ENCODE data around the gene RAPGEF2. TPM values are rescaled to one million over a fixed set of nuclear protein-coding genes. Genes with fewer than 3 reads are reported as not detected.
"Not testable (repeated sequence)": the region's sequence is repeated elsewhere in the genome, so short reads cannot be mapped to it uniquely, and the experiment has no call there.

The RAPGEF2 gene
- polyA plus RNA-seq, 1 donor from 2014 or later, result 0.44 TPM

GRCh38 chr4:159298502-159298901 is 195.6 kb downstream of the RAPGEF2 start:
- Mint-ChIP-seq H3K4me3 (no peak overlapping the region), H3K4me1 (peaks cover 0 to 4% (median 1%) of the 10 kb centered on the region in 3 donors), H3K27me3 (no peaks in the 10 kb centered on the region), H3K27ac (peak overlapping the region in 1 of 3 donors; percentile 11), H3K36me3 (no peaks in the 10 kb centered on the region), H3K9me3 (no peaks in the 10 kb centered on the region)

- H3K4me1 Mint-ChIP-seq, result peaks cover 0 to 1% (median under 1%) of the 10 kb centered on the region in 3 donors
- H3K36me3 Mint-ChIP-seq, result peaks cover 11% of the 10 kb centered on the region
- H3K4me3 Mint-ChIP-seq, result no peak overlapping the region
- H3K27ac Mint-ChIP-seq, result no peak overlapping the region
- no peaks in the 10 kb centered on the region for H3K27me3 Mint-ChIP-seq
- H3K9me3 Mint-ChIP-seq, result peaks cover 0 to 3% (median 0%) of the 10 kb centered on the region in 3 donors
Measured at GRCh38 chr4:159303435-159303834, 200.6 kb downstream of the RAPGEF2 start.

GRCh38 chr4:159305129-159305528 is 202.2 kb downstream of the RAPGEF2 start:
- Mint-ChIP-seq H3K27ac (no peak overlapping the region), H3K27me3 (no peaks in the 10 kb centered on the region), H3K9me3 (peaks cover 0 to 3% (median 0%) of the 10 kb centered on the region in 3 donors), H3K4me3 (no peak overlapping the region), H3K36me3 (peaks cover 13% of the 10 kb centered on the region), H3K4me1 (peaks cover 0 to 1% (median 0%) of the 10 kb centered on the region in 3 donors)

- H3K9me3 Mint-ChIP-seq, result peaks cover 0 to 3% (median 0%) of the 10 kb centered on the region in 3 donors
- peaks cover 0 to 1% (median 0%) of the 10 kb centered on the region in 3 donors for H3K4me1 Mint-ChIP-seq
- no peak overlapping the region for H3K27ac Mint-ChIP-seq
- no peaks in the 10 kb centered on the region for H3K27me3 Mint-ChIP-seq
- H3K36me3 Mint-ChIP-seq, result peaks cover 13% of the 10 kb centered on the region
- H3K4me3 Mint-ChIP-seq, result no peak overlapping the region
Measured at GRCh38 chr4:159307929-159308328, 205.1 kb downstream of the RAPGEF2 start.

- Mint-ChIP-seq H3K27ac (no peak overlapping the region), H3K9me3 (peaks cover 0 to 3% (median 0%) of the 10 kb centered on the region in 3 donors), H3K4me3 (no peak overlapping the region), H3K4me1 (peaks cover 0 to 1% (median 0%) of the 10 kb centered on the region in 3 donors), H3K27me3 (no peaks in the 10 kb centered on the region), H3K36me3 (peaks cover 13% of the 10 kb centered on the region)
Measured at GRCh38 chr4:159308566-159309340, 205.9 kb downstream of the RAPGEF2 start.

GRCh38 chr4:159312236-159312635 is 209.4 kb downstream of the RAPGEF2 start:
- Mint-ChIP-seq H3K9me3 (peaks cover 0 to 1% (median 0%) of the 10 kb centered on the region in 3 donors), H3K4me1 (no peaks in the 10 kb centered on the region), H3K27ac (no peak overlapping the region), H3K36me3 (peaks cover 21% of the 10 kb centered on the region), H3K27me3 (no peaks in the 10 kb centered on the region), H3K4me3 (no peak overlapping the region)

GRCh38 chr4:159315879-159316278 is 213.0 kb downstream of the RAPGEF2 start:
- H3K36me3 Mint-ChIP-seq, result peaks cover 24% of the 10 kb centered on the region
- H3K9me3 Mint-ChIP-seq, H3K27ac Mint-ChIP-seq, H3K27me3 Mint-ChIP-seq, H3K4me3 Mint-ChIP-seq, H3K4me1 Mint-ChIP-seq: not testable (repeated sequence)

- no peak overlapping the region for H3K4me3 Mint-ChIP-seq
- no peaks in the 10 kb centered on the region for H3K4me1 Mint-ChIP-seq
- no peaks in the 10 kb centered on the region for H3K27me3 Mint-ChIP-seq
- H3K27ac Mint-ChIP-seq, result no peak overlapping the region
- H3K9me3 Mint-ChIP-seq, result peaks cover 0 to 1% (median 0%) of the 10 kb centered on the region in 3 donors
- peaks cover 28% of the 10 kb centered on the region for H3K36me3 Mint-ChIP-seq
Measured at GRCh38 chr4:159317203-159317602, 214.3 kb downstream of the RAPGEF2 start.

GRCh38 chr4:159319027-159319426 is 216.1 kb downstream of the RAPGEF2 start:
- Mint-ChIP-seq H3K9me3 (peaks cover 0 to 1% (median 0%) of the 10 kb centered on the region in 3 donors), H3K27ac (no peak overlapping the region), H3K4me1 (no peaks in the 10 kb centered on the region), H3K4me3 (no peak overlapping the region), H3K27me3 (no peaks in the 10 kb centered on the region), H3K36me3 (peaks cover 39% of the 10 kb centered on the region)

GRCh38 chr4:159326480-159326879 is 223.6 kb downstream of the RAPGEF2 start:
- H3K9me3 Mint-ChIP-seq, result no peaks in the 10 kb centered on the region
- H3K4me3 Mint-ChIP-seq, result no peak overlapping the region
- H3K27me3 Mint-ChIP-seq, result no peaks in the 10 kb centered on the region
- no peaks in the 10 kb centered on the region for H3K4me1 Mint-ChIP-seq
- peaks cover 15% of the 10 kb centered on the region for H3K36me3 Mint-ChIP-seq
- H3K27ac Mint-ChIP-seq, result no peak overlapping the region

GRCh38 chr4:159328766-159329165 is 225.9 kb downstream of the RAPGEF2 start:
- Mint-ChIP-seq H3K9me3 (no peaks in the 10 kb centered on the region), H3K27ac (no peak overlapping the region), H3K4me1 (no peaks in the 10 kb centered on the region)

GRCh38 chr4:159334461-159334860 is 231.6 kb downstream of the RAPGEF2 start:
- H3K9me3 Mint-ChIP-seq, result peaks cover 2 to 4% (median 4%) of the 10 kb centered on the region in 3 donors
- no peak overlapping the region for H3K4me3 Mint-ChIP-seq
- H3K36me3 Mint-ChIP-seq, result peaks cover 14% of the 10 kb centered on the region
- no peaks in the 10 kb centered on the region for H3K4me1 Mint-ChIP-seq
- H3K27ac Mint-ChIP-seq, result no peak overlapping the region
- no peaks in the 10 kb centered on the region for H3K27me3 Mint-ChIP-seq

More at GRCh38 chr4:159328766-159329165, 225.9 kb downstream of the RAPGEF2 start:
- no peaks in the 10 kb centered on the region for H3K27me3 Mint-ChIP-seq
- H3K4me3 Mint-ChIP-seq, result no peak overlapping the region
- H3K36me3 Mint-ChIP-seq, result peaks cover 8% of the 10 kb centered on the region

GRCh38 chr4:159337041-159337440 is 234.2 kb downstream of the RAPGEF2 start:
- H3K36me3 Mint-ChIP-seq, result peaks cover 17% of the 10 kb centered on the region

GRCh38 chr4:159341522-159341921 is 238.6 kb downstream of the RAPGEF2 start:
- Mint-ChIP-seq H3K4me1 (no peaks in the 10 kb centered on the region), H3K9me3 (peaks cover 0 to 2% (median 0%) of the 10 kb centered on the region in 3 donors), H3K27ac (no peak overlapping the region), H3K4me3 (no peak overlapping the region), H3K36me3 (peaks cover 20% of the 10 kb centered on the region), H3K27me3 (no peaks in the 10 kb centered on the region)

More at GRCh38 chr4:159337041-159337440, 234.2 kb downstream of the RAPGEF2 start:
- Mint-ChIP-seq H3K4me1 (no peaks in the 10 kb centered on the region), H3K27me3 (no peaks in the 10 kb centered on the region), H3K9me3 (peaks cover 2 to 4% (median 4%) of the 10 kb centered on the region in 3 donors), H3K27ac (no peak overlapping the region), H3K4me3 (no peak overlapping the region)

- peaks cover 0 to 2% (median 0%) of the 10 kb centered on the region in 3 donors for H3K9me3 Mint-ChIP-seq
- H3K27ac Mint-ChIP-seq, result no peak overlapping the region
- H3K27me3 Mint-ChIP-seq, result no peaks in the 10 kb centered on the region
- peaks cover 20% of the 10 kb centered on the region for H3K36me3 Mint-ChIP-seq
- no peaks in the 10 kb centered on the region for H3K4me1 Mint-ChIP-seq
- no peak overlapping the region for H3K4me3 Mint-ChIP-seq
Measured at GRCh38 chr4:159342374-159342773, 239.5 kb downstream of the RAPGEF2 start.

GRCh38 chr4:159343116-159343515 is 240.2 kb downstream of the RAPGEF2 start:
- Mint-ChIP-seq H3K4me3 (no peak overlapping the region), H3K36me3 (peaks cover 20% of the 10 kb centered on the region), H3K9me3 (no peaks in the 10 kb centered on the region), H3K27me3 (no peaks in the 10 kb centered on the region), H3K4me1 (no peaks in the 10 kb centered on the region), H3K27ac (no peak overlapping the region)

All from IgD-negative memory B cell (primary cell).